ENCODE measurements around the gene KLHL17. TPM values are rescaled to one million over a fixed set of nuclear protein-coding genes. Genes with fewer than 3 reads are reported as not detected.
"Not testable (repeated sequence)": the region's sequence is repeated elsewhere in the genome, so short reads cannot be mapped to it uniquely, and the experiment has no call there.

The KLHL17 gene
- total RNA-seq, 1 experiment from 2014 or later, result 10.1 TPM

GRCh38 chr1:978835-979743, 18.7 kb downstream of the KLHL17 start:
- DNase-seq (ENCODE audit: extremely low read depth, low read depth), result no peak

- DNase-seq (ENCODE audit: extremely low read depth, low read depth), result no peak
Observed at GRCh38 chr1:979744-980072, 19.3 kb downstream of the KLHL17 start.

- no peak for DNase-seq (ENCODE audit: extremely low read depth, low read depth)
Observed at GRCh38 chr1:980137-980571, 19.8 kb downstream of the KLHL17 start.

GRCh38 chr1:980602-981395, 20.4 kb downstream of the KLHL17 start:
- DNase-seq (ENCODE audit: extremely low read depth, low read depth), result no peak

GRCh38 chr1:981491-981954, 21.1 kb downstream of the KLHL17 start:
- DNase-seq (ENCODE audit: extremely low read depth, low read depth), result no peak

- no peak for DNase-seq (ENCODE audit: extremely low read depth, low read depth)
Observed at GRCh38 chr1:981955-982558, 21.7 kb downstream of the KLHL17 start, which contains the start of gene PERM1. Gene PERM1 (minus strand): TSS chr1:982093. CDS start chr1:981029, 1,064 bp downstream.

GRCh38 chr1:982765-983436, 22.5 kb downstream of the KLHL17 start:
- DNase-seq (ENCODE audit: extremely low read depth, low read depth), result no peak

- DNase-seq (ENCODE audit: extremely low read depth, low read depth), result no peak
Observed at GRCh38 chr1:983798-984475, 23.6 kb downstream of the KLHL17 start.

- no peak for DNase-seq (ENCODE audit: extremely low read depth, low read depth)
Observed at GRCh38 chr1:984476-984814, 24.1 kb downstream of the KLHL17 start.

GRCh38 chr1:985126-985525, 24.7 kb downstream of the KLHL17 start:
- no peak for DNase-seq (ENCODE audit: extremely low read depth, low read depth)

GRCh38 chr1:988061-988460, 27.7 kb downstream of the KLHL17 start:
- not testable (repeated sequence) for DNase-seq (ENCODE audit: extremely low read depth, low read depth)

GRCh38 chr1:991275-991674, 30.9 kb downstream of the KLHL17 start:
- not testable (repeated sequence) for DNase-seq (ENCODE audit: extremely low read depth, low read depth)

GRCh38 chr1:991895-992294, 31.5 kb downstream of the KLHL17 start:
- DNase-seq (ENCODE audit: extremely low read depth, low read depth), result no peak

- no peak for DNase-seq (ENCODE audit: extremely low read depth, low read depth)
Observed at GRCh38 chr1:992362-992761, 32.0 kb downstream of the KLHL17 start.

- DNase-seq (ENCODE audit: extremely low read depth, low read depth), result no peak
Observed at GRCh38 chr1:993379-993995, 33.1 kb downstream of the KLHL17 start.

GRCh38 chr1:994546-994945, 34.2 kb downstream of the KLHL17 start:
- DNase-seq (ENCODE audit: extremely low read depth, low read depth), result not testable (repeated sequence)

- DNase-seq (ENCODE audit: extremely low read depth, low read depth), result no peak
Observed at GRCh38 chr1:995665-996633, 35.6 kb downstream of the KLHL17 start.

Data from NCI-H460 (cell line).